ENCODE measurements around the gene CYP46A1.

Gene CYP46A1

GRCh38 chr14:99737956-99738667 is 54.0 kb downstream of the CYP46A1 start:
- no peak for DNase-seq (ENCODE audit: low read depth in 1 of 2, low spot score in 1 of 2)
- Histone ChIP-seq H3K27ac (replicated peaks) (no peak overlapping the region), H3K4me3 (replicated peaks; ENCODE audit: insufficient read depth, low read length) (no peak overlapping the region), H3K27me3 (ENCODE audit: insufficient read depth, poor library complexity, severe bottlenecking) (peaks cover 25% of the 10 kb centered on the region)
- TF ChIP-seq SPI1 (IDR thresholded peaks at IDR 0.05; ENCODE audit: borderline replicate concordance, low read depth) (no peak), GABPA (IDR thresholded peaks at IDR 0.05; ENCODE audit: low read depth) (no peak), REST (IDR thresholded peaks at IDR 0.05; ENCODE audit: insufficient replicate concordance, low read depth) (no peak), POLR2AphosphoS5 (IDR thresholded peaks at IDR 0.05; ENCODE audit: low read depth) (no peak)
- TF ChIP-seq, protein P1, sequence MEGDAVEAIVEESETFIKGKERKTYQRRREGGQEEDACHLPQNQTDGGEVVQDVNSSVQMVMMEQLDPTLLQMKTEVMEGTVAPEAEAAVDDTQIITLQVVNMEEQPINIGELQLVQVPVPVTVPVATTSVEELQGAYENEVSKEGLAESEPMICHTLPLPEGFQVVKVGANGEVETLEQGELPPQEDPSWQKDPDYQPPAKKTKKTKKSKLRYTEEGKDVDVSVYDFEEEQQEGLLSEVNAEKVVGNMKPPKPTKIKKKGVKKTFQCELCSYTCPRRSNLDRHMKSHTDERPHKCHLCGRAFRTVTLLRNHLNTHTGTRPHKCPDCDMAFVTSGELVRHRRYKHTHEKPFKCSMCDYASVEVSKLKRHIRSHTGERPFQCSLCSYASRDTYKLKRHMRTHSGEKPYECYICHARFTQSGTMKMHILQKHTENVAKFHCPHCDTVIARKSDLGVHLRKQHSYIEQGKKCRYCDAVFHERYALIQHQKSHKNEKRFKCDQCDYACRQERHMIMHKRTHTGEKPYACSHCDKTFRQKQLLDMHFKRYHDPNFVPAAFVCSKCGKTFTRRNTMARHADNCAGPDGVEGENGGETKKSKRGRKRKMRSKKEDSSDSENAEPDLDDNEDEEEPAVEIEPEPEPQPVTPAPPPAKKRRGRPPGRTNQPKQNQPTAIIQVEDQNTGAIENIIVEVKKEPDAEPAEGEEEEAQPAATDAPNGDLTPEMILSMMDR (IDR thresholded peaks at IDR 0.05; ENCODE audit: insufficient read depth, low read length): no peak

GRCh38 chr14:99740411-99740810 is 56.3 kb downstream of the CYP46A1 start:
- no peak for DNase-seq (ENCODE audit: low read depth in 1 of 2, low spot score in 1 of 2)
- TF ChIP-seq SPI1 (IDR thresholded peaks at IDR 0.05; ENCODE audit: borderline replicate concordance, low read depth): no peak
- TF ChIP-seq POLR2AphosphoS5 (IDR thresholded peaks at IDR 0.05; ENCODE audit: low read depth): no peak
- no peak for TF ChIP-seq REST (IDR thresholded peaks at IDR 0.05; ENCODE audit: insufficient replicate concordance, low read depth)
- TF ChIP-seq GABPA (IDR thresholded peaks at IDR 0.05; ENCODE audit: low read depth): no peak
- TF ChIP-seq, protein P1 (IDR thresholded peaks at IDR 0.05; ENCODE audit: insufficient read depth, low read length): no peak
- peaks cover 22% of the 10 kb centered on the region for H3K27me3 ChIP-seq (ENCODE audit: insufficient read depth, poor library complexity, severe bottlenecking)
- H3K4me3 ChIP-seq (replicated peaks; ENCODE audit: insufficient read depth, low read length): no peak overlapping the region
- H3K27ac ChIP-seq (replicated peaks): no peak overlapping the region

GRCh38 chr14:99741227-99741976 is 57.3 kb downstream of the CYP46A1 start:
- no peak overlapping the region for H3K4me3 ChIP-seq (replicated peaks; ENCODE audit: insufficient read depth, low read length)
- peaks cover 25% of the 10 kb centered on the region for H3K27me3 ChIP-seq (ENCODE audit: insufficient read depth, poor library complexity, severe bottlenecking)
- no peak for TF ChIP-seq REST (IDR thresholded peaks at IDR 0.05; ENCODE audit: insufficient replicate concordance, low read depth)
- no peak for DNase-seq (ENCODE audit: low read depth in 1 of 2, low spot score in 1 of 2)
- H3K27ac ChIP-seq (replicated peaks): no peak overlapping the region
